ENCODE results near the gene MAEA. TPM values are rescaled to one million over a fixed set of nuclear protein-coding genes. Genes with fewer than 3 reads are reported as not detected.

The MAEA gene
- total RNA-seq, 1 experiment from 2014 or later = 81.1 TPM

GRCh38 chr4:1347410-1347864 lies 57.7 kb downstream of the MAEA start:
- H3K4me3 Mint-ChIP-seq (ENCODE audit: unreplicated experiment) = peak overlapping the region; percentile 85
- intact Hi-C loops (cut with micrococcal nuclease; ENCODE audit: unreplicated experiment) = no loop called here
- H3K36me3 Mint-ChIP-seq (ENCODE audit: insufficient read depth, unreplicated experiment) = peaks cover 10% of the 10 kb centered on the region
- Histone ChIP-seq H3K4me1 (0 out of 2 replicates have a peak, but pooled peaks cover 10% of the 10 kb centered on the region), H3K9me3 (no peaks in the 10 kb centered on the region), H3K36me3 (ENCODE audit: control insufficient read depth, insufficient read depth, low read length) (no peaks in the 10 kb centered on the region), H3K4me3 (ENCODE audit: low read depth, low read length) (peak overlapping the region; percentile 52), H3K27me3 (replicated peaks; ENCODE audit: control insufficient read depth, insufficient read depth, low read length) (no peaks in the 10 kb centered on the region)
- peak overlapping the region; percentile 62 for H3K27ac Mint-ChIP-seq (ENCODE audit: unreplicated experiment)
- peaks cover 20% of the 10 kb centered on the region for H3K4me1 Mint-ChIP-seq (ENCODE audit: low read depth, unreplicated experiment)
- CTCF ChIA-PET = interaction anchor here (0.7 to 1.3 kb wide), 5 partner anchors 9 to 420 kb away, joined by 3 to 5 read pairs (median 3); partner anchors contain the start of gene MAEA
- peak; percentile 71 to 74 for DNase-seq
- H3K27me3 Mint-ChIP-seq (ENCODE audit: insufficient read depth, unreplicated experiment) = no peaks in the 10 kb centered on the region
- no peaks in the 10 kb centered on the region for H3K9me3 Mint-ChIP-seq (ENCODE audit: unreplicated experiment)
- BruUV-seq (replicated peaks) = no TSS peak
- POLR2A ChIA-PET = interaction anchor here (0.7 to 2.3 kb wide), 7 partner anchors 25 to 565 kb away, joined by 3 to 25 read pairs (median 6); partner anchors contain the start of genes CTBP1, MAEA, SLBP and TACC3
- TF ChIP-seq CTCF (IDR thresholded peaks at IDR 0.05; ENCODE audit: insufficient read depth in 1 of 2, low read depth in 1 of 2, low read length in 1 of 2, severe bottlenecking in 1 of 2, unreplicated experiment in 1 of 2) = no peak

- H3K9me3 Mint-ChIP-seq (ENCODE audit: unreplicated experiment) = no peaks in the 10 kb centered on the region
- ChIA-PET POLR2A (interaction anchor here (0.5 kb wide), 1 partner anchor 192 kb away, joined by 4 read pairs; no protein-coding TSS in a partner anchor), CTCF (interaction anchor here (0.7 kb wide), 1 partner anchor 8 kb away, joined by 3 read pairs; no protein-coding TSS in a partner anchor)
- peak overlapping the region; percentile 62 for H3K27ac Mint-ChIP-seq (ENCODE audit: unreplicated experiment)
- Histone ChIP-seq H3K4me3 (ENCODE audit: low read depth, low read length) (peak overlapping the region; percentile 52), H3K27me3 (replicated peaks; ENCODE audit: control insufficient read depth, insufficient read depth, low read length) (no peaks in the 10 kb centered on the region), H3K9me3 (no peaks in the 10 kb centered on the region), H3K4me1 (0 out of 2 replicates have a peak, but pooled peaks cover 10% of the 10 kb centered on the region), H3K36me3 (ENCODE audit: control insufficient read depth, insufficient read depth, low read length) (no peaks in the 10 kb centered on the region)
- peak overlapping the region; percentile 85 for H3K4me3 Mint-ChIP-seq (ENCODE audit: unreplicated experiment)
- TSS peak; percentile 75 for BruUV-seq (replicated peaks)
- TF ChIP-seq CTCF (IDR thresholded peaks at IDR 0.05; ENCODE audit: insufficient read depth in 1 of 2, low read depth in 1 of 2, low read length in 1 of 2, severe bottlenecking in 1 of 2, unreplicated experiment in 1 of 2) = no peak
- no peak for DNase-seq
- no peaks in the 10 kb centered on the region for H3K27me3 Mint-ChIP-seq (ENCODE audit: insufficient read depth, unreplicated experiment)
- intact Hi-C loops (cut with micrococcal nuclease; ENCODE audit: unreplicated experiment) = no loop called here
- H3K4me1 Mint-ChIP-seq (ENCODE audit: low read depth, unreplicated experiment) = peaks cover 20% of the 10 kb centered on the region
- H3K36me3 Mint-ChIP-seq (ENCODE audit: insufficient read depth, unreplicated experiment) = peaks cover 10% of the 10 kb centered on the region
These were observed 58.4 kb downstream of the MAEA start for GRCh38 chr4:1348014-1348513.

DNA sequence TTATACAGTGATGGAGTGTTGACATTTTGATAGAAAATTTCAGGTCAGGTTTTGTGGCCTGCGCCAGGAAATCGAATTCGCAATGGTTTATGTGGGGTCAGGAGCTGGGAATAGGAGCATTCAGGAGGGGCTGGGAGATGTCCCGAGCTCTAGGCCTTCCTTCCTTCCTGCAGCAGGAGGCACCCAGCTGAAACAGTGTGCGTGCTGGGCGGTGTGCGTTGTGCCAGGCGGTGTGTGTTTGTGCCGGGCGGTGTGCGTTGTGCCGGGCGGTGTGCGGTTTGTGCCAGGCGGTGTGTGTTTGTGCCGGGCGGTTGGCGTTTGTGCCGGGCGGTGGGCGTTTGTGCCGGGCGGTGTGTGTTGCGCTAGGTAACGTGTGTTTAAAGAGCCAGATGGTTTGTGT lies 59.1 kb downstream of the MAEA start:
- no peaks in the 10 kb centered on the region for H3K36me3 ChIP-seq (ENCODE audit: control insufficient read depth, insufficient read depth, low read length)
- peaks cover 10% of the 10 kb centered on the region for H3K36me3 Mint-ChIP-seq (ENCODE audit: insufficient read depth, unreplicated experiment)
- DNase-seq = no peak
- ChIA-PET POLR2A (interaction anchor here (0.5 kb wide), 1 partner anchor 193 kb away, joined by 4 read pairs; no protein-coding TSS in a partner anchor), CTCF (no interaction called here)
- no peak overlapping the region for H3K4me3 ChIP-seq (ENCODE audit: low read depth, low read length)
- no peaks in the 10 kb centered on the region for H3K27me3 ChIP-seq (replicated peaks; ENCODE audit: control insufficient read depth, insufficient read depth, low read length)
- peaks cover 20% of the 10 kb centered on the region for H3K4me1 Mint-ChIP-seq (ENCODE audit: low read depth, unreplicated experiment)
- no TSS peak for BruUV-seq (replicated peaks)
- H3K9me3 Mint-ChIP-seq (ENCODE audit: unreplicated experiment) = no peaks in the 10 kb centered on the region
- H3K4me1 ChIP-seq = 0 out of 2 replicates have a peak, but pooled peaks cover 10% of the 10 kb centered on the region
- no peaks in the 10 kb centered on the region for H3K9me3 ChIP-seq
- peak overlapping the region; percentile 62 for H3K27ac Mint-ChIP-seq (ENCODE audit: unreplicated experiment)
- TF ChIP-seq CTCF (IDR thresholded peaks at IDR 0.05; ENCODE audit: insufficient read depth in 1 of 2, low read depth in 1 of 2, low read length in 1 of 2, severe bottlenecking in 1 of 2, unreplicated experiment in 1 of 2) = no peak
- H3K4me3 Mint-ChIP-seq (ENCODE audit: unreplicated experiment) = peak overlapping the region; percentile 85
- intact Hi-C loops (cut with micrococcal nuclease; ENCODE audit: unreplicated experiment) = no loop called here
- H3K27me3 Mint-ChIP-seq (ENCODE audit: insufficient read depth, unreplicated experiment) = no peaks in the 10 kb centered on the region
